ENCODE results near the gene RIPOR2. TPM values are rescaled to one million over a fixed set of nuclear protein-coding genes. Genes with fewer than 3 reads are reported as not detected.

Gene RIPOR2
- total RNA-seq, 1 experiment from 2014 or later = 5.0 TPM

DNA sequence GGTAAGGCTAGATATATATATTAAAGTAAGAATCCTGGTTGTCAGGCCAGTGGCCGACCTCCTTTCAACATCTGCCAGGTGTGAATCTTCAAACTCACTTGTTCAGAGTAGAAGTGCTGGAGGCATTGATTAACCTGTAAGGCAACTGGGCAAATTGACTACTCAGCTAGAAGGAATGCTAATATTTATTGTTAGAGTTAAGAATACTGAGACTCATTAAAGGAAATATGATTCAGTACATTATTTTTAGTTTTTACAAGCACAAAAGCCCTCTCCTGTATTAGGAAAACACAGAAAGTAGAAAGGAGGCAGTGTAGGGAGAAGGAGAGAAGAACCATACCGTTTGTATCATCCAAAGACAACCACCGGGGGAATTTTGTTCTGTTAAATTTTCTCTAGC, 53.5 kb downstream of the RIPOR2 start:
- no peak overlapping the region for H3K4me3 Mint-ChIP-seq
- no peak overlapping the region for H3K18ac ChIP-seq (ENCODE audit: insufficient read length, low read depth, low read length)

More for the DNA sequence above, 53.5 kb downstream of the RIPOR2 start:
- no peak overlapping the region for H2AK5ac ChIP-seq (ENCODE audit: insufficient read length, low read length)
- no peak overlapping the region for H3K4ac ChIP-seq (ENCODE audit: low read depth, low read length)
- H3K36me3 Mint-ChIP-seq (ENCODE audit: insufficient read depth in 1 of 3, low read depth in 3 of 3) = peaks cover 0 to 3% (median 0%) of the 10 kb centered on the region in 3 experiments; a peak in 1 of 7 replicates
- TF ChIP-seq, protein P1, sequence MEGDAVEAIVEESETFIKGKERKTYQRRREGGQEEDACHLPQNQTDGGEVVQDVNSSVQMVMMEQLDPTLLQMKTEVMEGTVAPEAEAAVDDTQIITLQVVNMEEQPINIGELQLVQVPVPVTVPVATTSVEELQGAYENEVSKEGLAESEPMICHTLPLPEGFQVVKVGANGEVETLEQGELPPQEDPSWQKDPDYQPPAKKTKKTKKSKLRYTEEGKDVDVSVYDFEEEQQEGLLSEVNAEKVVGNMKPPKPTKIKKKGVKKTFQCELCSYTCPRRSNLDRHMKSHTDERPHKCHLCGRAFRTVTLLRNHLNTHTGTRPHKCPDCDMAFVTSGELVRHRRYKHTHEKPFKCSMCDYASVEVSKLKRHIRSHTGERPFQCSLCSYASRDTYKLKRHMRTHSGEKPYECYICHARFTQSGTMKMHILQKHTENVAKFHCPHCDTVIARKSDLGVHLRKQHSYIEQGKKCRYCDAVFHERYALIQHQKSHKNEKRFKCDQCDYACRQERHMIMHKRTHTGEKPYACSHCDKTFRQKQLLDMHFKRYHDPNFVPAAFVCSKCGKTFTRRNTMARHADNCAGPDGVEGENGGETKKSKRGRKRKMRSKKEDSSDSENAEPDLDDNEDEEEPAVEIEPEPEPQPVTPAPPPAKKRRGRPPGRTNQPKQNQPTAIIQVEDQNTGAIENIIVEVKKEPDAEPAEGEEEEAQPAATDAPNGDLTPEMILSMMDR (conservative IDR thresholded peaks at IDR 0.05) = no peak
- H3K9me3 ChIP-seq (ENCODE audit: control insufficient read depth, low read depth, low read length) = no peaks in the 10 kb centered on the region
- H3K4me1 Mint-ChIP-seq = peaks cover 42 to 48% of the 10 kb centered on the region in 2 experiments
- H4K20me1 ChIP-seq (ENCODE audit: control insufficient read depth, insufficient read depth, insufficient read length) = no peaks in the 10 kb centered on the region
- no peak overlapping the region for H3K4me2 ChIP-seq (ENCODE audit: insufficient read depth, insufficient read length, low read length)
- no peaks in the 10 kb centered on the region for H3K27me3 Mint-ChIP-seq (ENCODE audit: low read depth)
- H3K9ac ChIP-seq (ENCODE audit: extremely low read depth, insufficient read length, low read length) = no peak overlapping the region
- no peak overlapping the region for H3K23ac ChIP-seq (ENCODE audit: insufficient read length, low read depth, low read length)
- no peak overlapping the region for H2BK12ac ChIP-seq (ENCODE audit: insufficient read length, low read depth, low read length)
- no peak overlapping the region for H4K5ac ChIP-seq (ENCODE audit: insufficient read length, low read depth, low read length)
- H3K27me3 ChIP-seq (ENCODE audit: insufficient read depth, low read length) = no peaks in the 10 kb centered on the region
- no peak overlapping the region for H2AFZ ChIP-seq (ENCODE audit: low read length)
- H4K91ac ChIP-seq (ENCODE audit: insufficient read length, low read depth, low read length) = no peak overlapping the region
- H2BK5ac ChIP-seq (ENCODE audit: insufficient read length, low read length) = no peak overlapping the region
- no peaks in the 10 kb centered on the region for H3K23me2 ChIP-seq (ENCODE audit: insufficient read length, low read depth, low read length, poor library complexity, severe bottlenecking)
- no peak overlapping the region for H3K56ac ChIP-seq (ENCODE audit: insufficient read length, low read depth, low read length)
- H3K27ac Mint-ChIP-seq = no peak overlapping the region
- H3K79me1 ChIP-seq (ENCODE audit: insufficient read depth, low read depth, low read length, poor library complexity, severe bottlenecking) = no peaks in the 10 kb centered on the region
- H2BK20ac ChIP-seq (ENCODE audit: low read depth, low read length, poor library complexity, severe bottlenecking) = no peak overlapping the region
- peaks cover 10% of the 10 kb centered on the region; the same call in 1 of the 2 replicates for H3K4me1 ChIP-seq (ENCODE audit: insufficient read depth, low read length)
- H3T11ph ChIP-seq (ENCODE audit: low read length) = no peak overlapping the region
- no peaks in the 10 kb centered on the region; the same call in 1 of the 2 replicates for H3K79me2 ChIP-seq (ENCODE audit: insufficient read depth, low read length)
- no peak for DNase-seq
- H3K14ac ChIP-seq (ENCODE audit: insufficient read depth, low read length) = no peak overlapping the region
- no CpG with 5 or more reads among the region's 3 CpGs for WGBS (ENCODE audit: extremely low coverage, insufficient read length, low lambda C conversion rate)
- no peak overlapping the region for H3K27ac ChIP-seq (ENCODE audit: insufficient read length, low read depth, low read length)
- no peak overlapping the region for H2BK120ac ChIP-seq (ENCODE audit: low read depth, low read length, poor library complexity, severe bottlenecking)
- H3K9me3 Mint-ChIP-seq = no peaks in the 10 kb centered on the region
- no peak overlapping the region for H4K8ac ChIP-seq (replicated peaks; ENCODE audit: insufficient read length, low read depth, low read length)
- H2BK15ac ChIP-seq (ENCODE audit: low read depth, low read length) = no peak overlapping the region

All from H9 (cell line).